Fibroblast of gingiva (primary cell): ENCODE results near the gene TCP10L.
"Not testable (repeated sequence)": the region's sequence is repeated elsewhere in the genome, so short reads cannot be mapped to it uniquely, and the experiment has no call there.

Source experiments
- DNase-seq: peaks from one replicate; pipeline ENCODE4 v3.0.0-alpha.2; 2011; ENCODE audit warnings: low read depth

TCP10L gene

GRCh38 chr21:32585042-32585710, at the start of gene TCP10L:
Gene TCP10L (minus strand): TSS chr21:32585523. CDS start chr21:32584304, 1,219 bp downstream.
- DNase-seq: no peak

- peak; percentile 82 for DNase-seq
Measured at GRCh38 chr21:32626621-32627196, 41.4 kb upstream of the TCP10L start.

DNA sequence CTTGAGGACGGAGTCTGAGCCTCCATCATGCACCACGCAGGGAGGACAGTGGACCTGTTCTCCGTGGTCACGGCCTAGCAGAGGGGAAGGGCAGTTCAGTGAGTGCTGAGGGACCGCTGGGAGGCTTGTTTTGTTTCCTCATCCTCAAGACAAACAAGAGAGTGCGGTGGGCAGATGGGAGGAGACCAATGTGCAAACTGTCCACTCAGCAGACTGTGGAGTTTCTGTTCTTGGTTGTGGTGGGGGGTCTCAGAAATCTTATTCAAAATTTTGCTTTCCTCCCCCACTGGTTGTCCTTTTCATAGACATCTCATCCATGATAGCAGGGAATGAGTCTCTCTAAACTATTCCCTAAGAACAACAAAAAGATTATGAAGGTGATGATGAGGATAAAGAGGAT, 32.9 kb upstream of the TCP10L start:
- DNase-seq: not testable (repeated sequence)

DNA sequence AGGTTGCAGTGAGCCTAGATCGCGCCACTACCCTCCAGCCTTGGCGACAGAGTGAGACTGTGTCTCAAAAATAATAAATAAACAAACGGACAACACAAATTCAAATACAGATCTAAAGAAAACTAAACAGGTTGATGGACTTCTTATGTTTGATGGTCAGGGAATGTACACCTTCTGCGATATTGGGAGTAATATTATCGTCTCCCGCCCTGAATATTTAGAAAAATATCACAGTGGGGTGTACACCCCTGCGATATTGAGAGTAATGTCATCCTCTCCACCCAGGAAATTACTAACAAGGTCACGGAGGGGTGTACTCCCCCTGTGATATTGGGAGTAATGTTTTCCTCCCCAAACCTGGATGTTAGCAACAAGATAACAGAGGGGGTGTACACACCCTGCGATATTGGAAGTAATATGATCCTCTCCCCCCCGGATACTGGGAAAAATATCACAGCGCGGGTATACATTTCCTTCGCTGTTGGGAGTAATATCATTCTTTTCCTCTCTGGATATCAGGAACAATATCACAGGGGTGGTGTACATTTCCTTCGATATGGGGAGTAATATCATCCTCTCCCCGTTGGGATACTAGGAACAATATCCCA, 28.2 kb upstream of the TCP10L start:
- DNase-seq: no peak

GRCh38 chr21:32612999-32613337, 27.6 kb upstream of the TCP10L start:
- DNase-seq: no peak

- DNase-seq: peak; percentile 97
Measured at GRCh38 chr21:32612075-32612998, 27.0 kb upstream of the TCP10L start, which contains the start of gene CFAP298. Gene CFAP298 (minus strand): TSS chr21:32612377. CDS start chr21:32612243, 134 bp downstream.

- peak; percentile 3 for DNase-seq
Measured at GRCh38 chr21:32611471-32611997, 26.2 kb upstream of the TCP10L start.

DNA sequence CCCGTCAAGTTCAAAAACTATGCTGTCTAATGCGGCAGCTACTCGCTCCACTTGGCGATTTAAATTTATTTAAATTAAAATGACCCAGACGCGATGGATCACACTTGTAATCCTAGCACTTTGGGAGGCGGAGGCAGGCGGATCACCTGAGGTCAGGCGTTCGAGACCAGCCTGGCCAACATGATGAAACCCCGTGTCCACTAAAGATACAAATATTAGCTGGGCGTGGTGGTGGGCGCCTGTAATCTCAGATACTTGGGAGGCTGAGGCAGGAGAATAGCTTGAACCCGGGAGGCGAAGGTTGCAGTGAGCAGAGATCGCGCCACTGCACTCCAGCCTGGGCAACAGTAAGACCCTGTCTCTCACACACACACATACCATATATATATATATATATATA, 25.6 kb upstream of the TCP10L start:
- not testable (repeated sequence) for DNase-seq

DNA sequence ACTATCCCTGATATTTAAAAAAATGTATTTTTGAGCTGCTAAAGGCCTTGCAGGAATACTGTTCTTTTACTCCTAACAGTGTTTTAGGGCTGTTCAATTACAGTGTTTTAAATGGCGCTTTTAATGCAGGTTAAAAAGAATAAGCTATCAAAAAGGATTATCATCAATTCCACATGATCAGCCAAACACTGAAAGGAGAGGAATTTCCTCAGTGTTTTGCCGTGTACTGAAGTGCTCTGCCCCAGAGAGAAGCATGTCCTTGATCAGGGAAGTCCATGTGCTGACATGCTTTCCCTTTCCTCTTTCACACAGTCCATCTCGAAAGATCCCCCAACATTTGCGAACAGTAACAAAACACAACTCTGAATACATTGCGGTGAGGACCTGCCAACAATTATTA, 23.5 kb upstream of the TCP10L start:
- no peak for DNase-seq

- DNase-seq: no peak
Measured at GRCh38 chr21:32605469-32605868, 20.1 kb upstream of the TCP10L start.

- no peak for DNase-seq
Measured at GRCh38 chr21:32604464-32604863, 19.1 kb upstream of the TCP10L start.

- DNase-seq: no peak
Measured at GRCh38 chr21:32603131-32603530, 17.8 kb upstream of the TCP10L start.

GRCh38 chr21:32602099-32602498, 16.8 kb upstream of the TCP10L start:
- no peak for DNase-seq

DNA sequence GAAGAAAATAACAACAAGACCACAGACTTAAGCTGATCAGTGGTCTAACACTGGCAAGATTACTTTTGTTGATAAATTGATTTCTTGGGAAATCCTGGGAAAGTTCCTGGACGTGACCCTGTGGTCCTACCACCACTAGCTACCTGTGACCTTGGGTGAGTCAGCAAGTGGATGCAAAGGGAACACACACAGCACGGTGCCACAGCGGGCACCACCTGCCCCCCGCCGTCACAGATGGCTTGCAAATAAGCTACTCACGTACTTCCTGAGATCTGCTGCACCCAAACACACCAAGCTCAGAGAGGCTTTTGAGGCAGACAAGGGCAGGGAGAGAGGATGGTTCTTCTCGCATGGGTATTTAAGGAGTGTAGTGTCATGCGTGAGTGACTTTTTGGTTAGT, 14.2 kb upstream of the TCP10L start:
- no peak for DNase-seq

GRCh38 chr21:32599091-32599490, 13.8 kb upstream of the TCP10L start:
- DNase-seq: no peak

DNA sequence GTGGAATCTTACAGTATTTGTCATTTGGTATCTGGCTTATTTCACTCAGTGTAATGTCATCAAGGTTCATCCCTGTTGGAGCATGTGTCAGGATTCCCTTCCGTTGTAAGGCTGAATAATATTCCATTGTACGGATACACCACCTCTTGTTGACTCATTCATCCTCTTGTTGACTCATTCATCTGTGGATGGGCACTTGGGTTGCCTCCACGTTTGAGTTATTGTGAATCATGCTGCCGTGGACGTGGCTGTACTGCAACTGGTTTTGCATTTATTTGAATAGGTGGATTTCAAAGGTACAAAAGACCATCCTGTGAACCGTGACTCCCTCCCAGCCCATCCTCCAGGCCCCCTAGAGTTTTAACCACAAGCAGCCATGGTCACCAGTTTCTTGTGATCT, 11.9 kb upstream of the TCP10L start:
- peak; percentile 42 for DNase-seq

DNA sequence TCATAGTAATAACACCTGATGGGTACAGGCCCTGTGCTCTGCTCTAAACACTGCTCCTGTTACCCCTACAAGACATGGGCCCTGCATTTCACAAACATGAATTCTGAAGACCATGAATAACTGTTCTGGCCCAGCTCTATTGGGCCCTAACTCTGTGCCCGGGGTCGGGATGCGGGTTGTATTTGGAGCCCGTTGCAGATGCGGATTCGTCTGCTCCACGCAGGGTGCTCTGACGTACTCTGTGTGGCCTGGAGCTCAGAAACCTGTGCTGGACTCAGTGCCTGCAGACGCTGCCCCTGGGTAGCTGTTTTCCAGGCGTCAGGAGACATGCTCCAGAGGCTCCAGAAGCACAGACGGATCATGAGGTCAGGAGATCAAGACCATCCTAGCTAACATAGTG, 10.1 kb upstream of the TCP10L start:
- no peak for DNase-seq

DNA sequence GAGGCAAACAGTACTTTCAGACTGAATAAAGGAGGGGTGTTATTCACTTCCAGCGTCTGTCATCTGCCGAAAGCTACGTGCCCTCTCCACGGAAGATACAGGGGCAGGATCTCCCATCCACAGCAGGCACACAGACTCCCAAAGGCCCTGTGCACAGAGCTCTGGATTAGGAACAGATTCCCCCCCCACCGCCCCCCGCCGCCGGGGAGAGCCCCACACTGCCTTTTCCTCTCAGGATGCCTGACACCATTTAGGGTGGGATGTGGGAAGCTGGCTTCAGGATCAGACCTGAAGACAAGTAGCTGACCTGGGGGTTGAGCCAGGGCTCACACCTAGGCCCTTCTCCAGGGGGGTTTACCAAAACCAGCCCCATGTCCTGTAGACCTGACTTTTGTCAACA, 8.4 kb upstream of the TCP10L start:
- no peak for DNase-seq

DNA sequence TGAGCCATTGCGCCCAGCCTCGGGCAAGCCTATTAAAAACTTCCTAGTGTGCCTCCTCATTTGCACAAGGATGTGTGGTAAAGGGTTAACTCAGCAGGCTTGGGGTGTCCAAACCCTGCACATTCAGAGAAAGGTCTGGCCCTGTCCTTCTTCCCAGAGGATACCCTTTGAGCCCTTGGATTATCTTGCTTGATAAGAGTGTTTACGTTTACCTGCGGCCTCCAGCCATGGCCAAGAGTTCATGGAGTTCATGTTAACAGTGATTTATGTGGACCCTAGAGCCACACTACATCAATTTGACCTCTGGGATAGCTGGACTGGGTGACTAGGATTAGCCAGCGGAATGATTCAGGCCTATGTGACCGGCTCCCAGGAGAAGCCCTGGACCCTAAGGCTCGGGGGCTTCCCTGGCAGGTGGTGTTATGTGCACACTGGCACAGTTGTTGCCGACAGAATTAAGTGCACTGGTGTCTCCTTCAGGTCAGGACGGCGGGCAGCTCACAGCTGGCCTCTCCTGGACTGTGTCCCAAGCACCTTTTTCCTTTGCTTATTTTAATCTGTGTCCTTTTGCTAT, 7.7 kb upstream of the TCP10L start:
- DNase-seq: no peak

GRCh38 chr21:32590130-32590529, 4.8 kb upstream of the TCP10L start:
- DNase-seq: no peak

DNA sequence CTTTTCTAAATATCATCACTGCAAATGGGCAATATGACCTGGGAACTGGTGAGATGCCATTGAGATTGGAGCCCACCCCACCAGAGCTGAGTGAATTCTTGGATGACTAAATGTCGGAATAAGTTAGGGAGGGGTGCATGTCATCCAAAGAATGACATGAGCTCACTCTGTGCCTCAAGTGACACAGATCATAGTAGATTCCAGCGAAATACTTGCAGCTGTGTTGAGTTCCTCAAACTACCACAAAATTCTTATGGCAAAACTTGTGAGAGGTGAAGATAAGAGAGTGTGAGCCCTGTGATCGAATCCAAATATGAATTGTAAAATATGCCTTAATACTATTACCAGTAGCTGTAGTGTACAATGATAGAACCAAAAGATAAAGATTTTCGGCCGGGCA, 2.3 kb upstream of the TCP10L start:
- DNase-seq: no peak

- no peak for DNase-seq
Measured at GRCh38 chr21:32587120-32587519, 1.8 kb upstream of the TCP10L start.
